IMR-90 (cell line): ENCODE results near the gene GBP7. TPM values are rescaled to one million over a fixed set of nuclear protein-coding genes. Genes with fewer than 3 reads are reported as not detected.

ENCODE experiments used
- ATAC-seq: fragments of 200-7000 bp; cut with Tn5 transposase; 2 replicates; pipeline ENCODE4 v1.9.1; 2020; ENCODE audit warnings: low read depth, mild to moderate bottlenecking, moderate library complexity
- Bru-seq: library from RNA; stranded (reverse); fragments of 400-500 nt; gene quantifications from one replicate; lab custom pipeline; 2021; lab: Mats Ljungman, UMichigan
- BruChase-seq, 2 experiments: library from RNA; stranded (reverse); fragments of 400-500 nt; gene quantifications; one replicate each; lab custom pipeline; 2021; lab: Mats Ljungman, UMichigan
- BruUV-seq: library from RNA; stranded (reverse); fragments of 400-500 nt; replicated peaks from 2 replicates; lab custom pipeline; 2021; lab: Mats Ljungman, UMichigan
- CTCF ChIA-PET: fragments of 300-600 bp; formaldehyde crosslinking; extraction: SDS; loops from one replicate; lab custom pipeline; 2021; ENCODE audit warnings: antibody characterized with exemption; lab: Yijun Ruan, JAX
- POLR2A ChIA-PET: fragments of 300-600 bp; sonication (Branson Sonifier 250); formaldehyde crosslinking; loops from one replicate; lab custom pipeline; 2022; ENCODE audit warnings: antibody characterized with exemption; ENCODE audit not compliant: unreplicated experiment; lab: Charles Lee
- DNase-seq: peaks from one replicate; pipeline ENCODE4 v3.0.0; 2013
- H2AFZ ChIP-seq: replicated peaks from 2 replicates; pipeline ENCODE3; 2013; ENCODE audit warnings: low read length, mild to moderate bottlenecking; ENCODE audit not compliant: poor library complexity
- H2AK5ac ChIP-seq: 2 replicates; pipeline ENCODE4 v1.6.1; 2013; ENCODE audit warnings: low read depth, low read length, inconsistent platforms
- H2AK9ac ChIP-seq: replicated peaks from 2 replicates; pipeline ENCODE3; 2013; ENCODE audit warnings: mild to moderate bottlenecking, low read depth, low read length, moderate library complexity; ENCODE audit not compliant: poor library complexity
- H2BK120ac ChIP-seq: 2 replicates; pipeline ENCODE4 v1.6.1; 2013; ENCODE audit warnings: low read depth, low read length, inconsistent platforms
- H2BK15ac ChIP-seq: 3 replicates; pipeline ENCODE4 v1.6.1; 2013; ENCODE audit warnings: low read depth, low read length, inconsistent platforms
- H2BK20ac ChIP-seq: 2 replicates; pipeline ENCODE4 v1.6.1; 2013; ENCODE audit warnings: low read depth, mild to moderate bottlenecking, inconsistent platforms, low read length, moderate library complexity
- H2BK5ac ChIP-seq: 2 replicates; pipeline ENCODE4 v1.6.1; 2013; ENCODE audit warnings: mild to moderate bottlenecking, low read depth, low read length, inconsistent platforms; ENCODE audit not compliant: poor library complexity, severe bottlenecking
- H3K14ac ChIP-seq: replicated peaks from 2 replicates; pipeline ENCODE4 v1.6.1; 2013; ENCODE audit warnings: low read depth, low read length, inconsistent platforms
- H3K18ac ChIP-seq: 2 replicates; pipeline ENCODE4 v1.6.1; 2013; ENCODE audit warnings: low read depth, low read length, control low read depth
- H3K23ac ChIP-seq: 2 replicates; pipeline ENCODE4 v1.6.1; 2013; ENCODE audit warnings: low read depth, low read length, inconsistent platforms
- H3K27ac ChIP-seq: 2 replicates; pipeline ENCODE4 v1.5.1; 2013; ENCODE audit warnings: mild to moderate bottlenecking, control low read depth, low read length; ENCODE audit not compliant: insufficient read depth
- H3K27me3 ChIP-seq: 2 replicates; pipeline ENCODE4 v1.6.1; 2013; ENCODE audit warnings: low read length; ENCODE audit not compliant: control insufficient read depth, insufficient read depth
- H3K36me3 ChIP-seq: 2 replicates; pipeline ENCODE4 v1.6.1; 2013; ENCODE audit warnings: low read length, mixed read lengths; ENCODE audit not compliant: control insufficient read depth, insufficient read depth
- H3K4ac ChIP-seq: 2 replicates; pipeline ENCODE4 v1.6.1; 2013; ENCODE audit warnings: low read depth, low read length, inconsistent platforms
- H3K4me1 ChIP-seq: 2 replicates; pipeline ENCODE4 v1.6.1; 2013; ENCODE audit warnings: low read length, mixed read lengths; ENCODE audit not compliant: control insufficient read depth, insufficient read depth
- H3K4me2 ChIP-seq: 2 replicates; pipeline ENCODE4 v1.6.1; 2013; ENCODE audit warnings: low read depth, mild to moderate bottlenecking, control low read depth, low read length, moderate library complexity
- H3K4me3 ChIP-seq: 2 replicates; pipeline ENCODE4 v1.5.1; 2013; ENCODE audit warnings: low read depth, mild to moderate bottlenecking, control low read depth, low read length, moderate library complexity; ENCODE audit not compliant: insufficient read depth
- H3K56ac ChIP-seq: 2 replicates; pipeline ENCODE4 v1.6.1; 2013; ENCODE audit warnings: low read length, inconsistent platforms; ENCODE audit not compliant: insufficient read depth; ENCODE audit errors: extremely low read depth
- H3K79me1 ChIP-seq, 2 experiments: 2 replicates each; pipeline ENCODE4 v1.6.1; 2013; ENCODE audit warnings: low read length in 2 of 2, inconsistent platforms in 1 of 2, low read depth in 1 of 2
- H3K9ac ChIP-seq: 2 replicates; pipeline ENCODE4 v1.6.1; 2013; ENCODE audit warnings: low read depth, low read length, control low read depth
- H3K9me1 ChIP-seq: 2 replicates; pipeline ENCODE4 v1.6.1; 2013; ENCODE audit warnings: low read length, inconsistent platforms; ENCODE audit not compliant: insufficient read depth
- H3K9me3 ChIP-seq: 2 replicates; pipeline ENCODE4 v1.6.1; 2013; ENCODE audit warnings: low read length; ENCODE audit not compliant: control insufficient read depth, insufficient read depth
- H4K20me1 ChIP-seq: 2 replicates; pipeline ENCODE4 v1.6.1; 2013; ENCODE audit warnings: low read length, inconsistent platforms; ENCODE audit not compliant: insufficient read depth
- H4K5ac ChIP-seq: 2 replicates; pipeline ENCODE4 v1.6.1; 2013; ENCODE audit warnings: mild to moderate bottlenecking, low read depth, low read length, control low read depth
- H4K8ac ChIP-seq, 2 experiments: 2 replicates each; pipeline ENCODE4 v1.6.1; 2013; ENCODE audit warnings: low read depth in 2 of 2, low read length in 2 of 2, control low read depth in 1 of 2, inconsistent platforms in 1 of 2
- H4K91ac ChIP-seq: 2 replicates; pipeline ENCODE4 v1.6.1; 2013; ENCODE audit warnings: low read depth, low read length, inconsistent platforms; ENCODE audit not compliant: insufficient read depth
- CEBPB ChIP-seq: IDR thresholded peaks from 2 replicates; pipeline ENCODE4 v1.6.1; 2012; ENCODE audit warnings: low read depth, low read length, improper control_type of control experiment
- CHD1 ChIP-seq: IDR thresholded peaks from 2 replicates; pipeline ENCODE4 v1.6.1; 2012; ENCODE audit warnings: low read depth, low read length, improper control_type of control experiment
- MAZ ChIP-seq: IDR thresholded peaks from 2 replicates; pipeline ENCODE4 v1.6.1; 2012; ENCODE audit warnings: low read depth, mild to moderate bottlenecking, low read length, improper control_type of control experiment, moderate library complexity, borderline replicate concordance
- POLR2A ChIP-seq: IDR thresholded peaks from 2 replicates; pipeline ENCODE4 v1.6.1; 2012; ENCODE audit warnings: mild to moderate bottlenecking, low read depth, low read length
- RCOR1 ChIP-seq: IDR thresholded peaks from 2 replicates; pipeline ENCODE4 v1.6.1; 2012; ENCODE audit warnings: mild to moderate bottlenecking, low read length, improper control_type of control experiment; ENCODE audit not compliant: insufficient replicate concordance
- RFX5 ChIP-seq: IDR thresholded peaks from 2 replicates; pipeline ENCODE4 v1.8.0; 2012; ENCODE audit warnings: low read depth, mild to moderate bottlenecking, low read length, moderate library complexity
- SMC3 ChIP-seq: fragments of 150-350 bp; IDR thresholded peaks from 2 replicates; pipeline ENCODE4 v1.6.1; 2016; ENCODE audit warnings: low read depth, mild to moderate bottlenecking, antibody characterized with exemption, low read length, moderate library complexity
- dilution Hi-C: fragments of 300-500 bp; cut with HindIII; formaldehyde crosslinking; loops from one replicate; pipeline ENCODE4 v1.14.3; 2018; ENCODE audit warnings: low sequenced_read_pairs; ENCODE audit not compliant: unreplicated experiment
- in situ Hi-C: fragments of 300-500 bp; cut with MboI; formaldehyde crosslinking; loops from 3 replicates; pipeline ENCODE4 v1.14.3; 2019; ENCODE audit warnings: low sequenced_read_pairs, inconsistent platforms, mixed read lengths
- intact Hi-C: fragments of 100-400 bp; cut with micrococcal nuclease; formaldehyde crosslinking; loops from 2 replicates; pipeline ENCODE4 v1.10.0; 2022
- long read RNA-seq: library from polyadenylated mRNA; unstranded; transcript quantifications from one replicate; pipeline ENCODE4 v2.0.0, GENCODE V29; 2021; ENCODE audit not compliant: unreplicated experiment
- polyA plus RNA-seq, 3 experiments: library from polyadenylated mRNA; depleted of rRNA; stranded (reverse); fragments of >200 nt; gene quantifications; 2 replicates each; pipeline ENCODE4 v1.2.3, GENCODE V29; 2012; ENCODE audit warnings: low replicate concordance in 1 of 3
- total RNA-seq: library from RNA; depleted of rRNA; stranded (reverse); fragments of >200 nt; gene quantifications from 2 replicates; pipeline ENCODE4 v1.2.3, GENCODE V29; 2012; rRNA removed
- TF ChIP-seq, protein P1 (sequence below): fragments of 150-350 bp; IDR thresholded peaks from 2 replicates; pipeline ENCODE4 v1.6.1; 2016; ENCODE audit warnings: low read depth, mild to moderate bottlenecking, low read length, moderate library complexity, borderline replicate concordance
- TF ChIP-seq, protein P2 (sequence below): conservative IDR thresholded peaks from 2 replicates; pipeline ENCODE4 v1.5.1; 2012; ENCODE audit warnings: mild to moderate bottlenecking, low read depth, low read length, improper control_type of control experiment

GBP7 gene
- total RNA-seq (not detected in 2 replicates), polyA plus RNA-seq (2012; rRNA removed) (not detected in 2 replicates), Bru-seq, nascent RNA (not detected), BruChase-seq, experiment 1, labeled RNA remaining after a 6-hour chase (not detected), BruChase-seq, experiment 2, labeled RNA remaining after a 2-hour chase (not detected)
- polyA plus RNA-seq (2012; cell fraction: cytosol; rRNA removed): not detected in 2 replicates
- not detected in 2 replicates for polyA plus RNA-seq (2012; cell fraction: nucleus; rRNA removed; ENCODE audit: low replicate concordance)
- long read RNA-seq: 0 reads

DNA sequence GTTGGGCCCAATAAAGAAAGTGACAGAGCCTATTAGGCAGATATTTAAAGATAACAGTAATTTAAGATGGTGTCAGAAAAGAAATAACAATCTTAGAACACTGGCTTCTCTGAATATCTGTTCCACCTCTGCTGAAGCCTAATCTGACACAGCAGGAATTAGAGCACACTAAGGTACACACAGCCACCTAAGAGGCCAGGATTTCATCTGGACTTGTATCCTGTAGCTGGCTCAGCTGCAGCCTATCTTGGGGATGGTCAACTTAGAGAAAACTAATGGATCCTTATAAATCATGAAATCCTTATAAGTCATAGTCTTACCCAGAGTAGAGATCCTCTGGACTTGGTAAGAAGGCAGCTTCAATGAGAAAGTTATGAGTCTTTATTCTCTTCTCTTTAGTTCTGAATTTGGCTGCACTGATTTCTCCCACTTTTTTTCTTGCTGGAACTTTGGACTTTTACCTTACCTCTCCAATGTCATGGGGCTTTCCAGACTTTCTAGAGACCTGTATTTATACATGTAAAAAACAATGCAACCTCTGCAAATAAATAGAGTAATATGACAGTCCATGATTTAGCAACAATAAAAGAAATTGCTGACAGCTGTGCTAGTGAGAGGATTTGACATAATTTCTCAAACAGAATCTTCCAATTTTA, at the start of gene GBP7:
TSS of gene GBP7 (minus strand) at position 403 of the 656 bp plus-strand sequence. CDS start 4,068 bp downstream, outside the sequence.
- dilution Hi-C loops: no loop called here
- H2BK15ac ChIP-seq: no peak within 1 kb of the TSS
- no peaks in the 10 kb centered on the region for H3K4me1 ChIP-seq
- H2BK120ac ChIP-seq: no peak within 1 kb of the TSS
- no peak within 1 kb of the TSS for H3K4ac ChIP-seq
- no peak for ATAC-seq
- H3K9me3 ChIP-seq: no peaks in the 10 kb centered on the region
- TF ChIP-seq SMC3 (no peak), POLR2A (no peak), CHD1 (no peak), RCOR1 (no peak), RFX5 (no peak), CEBPB (no peak), MAZ (no peak)
- TF ChIP-seq, protein P1, sequence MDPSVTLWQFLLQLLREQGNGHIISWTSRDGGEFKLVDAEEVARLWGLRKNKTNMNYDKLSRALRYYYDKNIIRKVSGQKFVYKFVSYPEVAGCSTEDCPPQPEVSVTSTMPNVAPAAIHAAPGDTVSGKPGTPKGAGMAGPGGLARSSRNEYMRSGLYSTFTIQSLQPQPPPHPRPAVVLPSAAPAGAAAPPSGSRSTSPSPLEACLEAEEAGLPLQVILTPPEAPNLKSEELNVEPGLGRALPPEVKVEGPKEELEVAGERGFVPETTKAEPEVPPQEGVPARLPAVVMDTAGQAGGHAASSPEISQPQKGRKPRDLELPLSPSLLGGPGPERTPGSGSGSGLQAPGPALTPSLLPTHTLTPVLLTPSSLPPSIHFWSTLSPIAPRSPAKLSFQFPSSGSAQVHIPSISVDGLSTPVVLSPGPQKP: no peak
- TF ChIP-seq, protein P2, sequence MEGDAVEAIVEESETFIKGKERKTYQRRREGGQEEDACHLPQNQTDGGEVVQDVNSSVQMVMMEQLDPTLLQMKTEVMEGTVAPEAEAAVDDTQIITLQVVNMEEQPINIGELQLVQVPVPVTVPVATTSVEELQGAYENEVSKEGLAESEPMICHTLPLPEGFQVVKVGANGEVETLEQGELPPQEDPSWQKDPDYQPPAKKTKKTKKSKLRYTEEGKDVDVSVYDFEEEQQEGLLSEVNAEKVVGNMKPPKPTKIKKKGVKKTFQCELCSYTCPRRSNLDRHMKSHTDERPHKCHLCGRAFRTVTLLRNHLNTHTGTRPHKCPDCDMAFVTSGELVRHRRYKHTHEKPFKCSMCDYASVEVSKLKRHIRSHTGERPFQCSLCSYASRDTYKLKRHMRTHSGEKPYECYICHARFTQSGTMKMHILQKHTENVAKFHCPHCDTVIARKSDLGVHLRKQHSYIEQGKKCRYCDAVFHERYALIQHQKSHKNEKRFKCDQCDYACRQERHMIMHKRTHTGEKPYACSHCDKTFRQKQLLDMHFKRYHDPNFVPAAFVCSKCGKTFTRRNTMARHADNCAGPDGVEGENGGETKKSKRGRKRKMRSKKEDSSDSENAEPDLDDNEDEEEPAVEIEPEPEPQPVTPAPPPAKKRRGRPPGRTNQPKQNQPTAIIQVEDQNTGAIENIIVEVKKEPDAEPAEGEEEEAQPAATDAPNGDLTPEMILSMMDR: no peak
- no TSS peak for BruUV-seq
- DNase-seq: no peak
- H3K18ac ChIP-seq: no peak within 1 kb of the TSS
- no peak within 1 kb of the TSS for H4K91ac ChIP-seq
- no peaks in the 10 kb centered on the region for H3K36me3 ChIP-seq
- H3K9me1 ChIP-seq: no peaks in the 10 kb centered on the region
- H2AK9ac ChIP-seq: no peak within 1 kb of the TSS
- no peak within 1 kb of the TSS for H3K27ac ChIP-seq
- no peak within 1 kb of the TSS for H2AFZ ChIP-seq
- no peak within 1 kb of the TSS for H2BK20ac ChIP-seq
- ChIA-PET CTCF (interaction anchor here (0.6 kb wide), 1 partner anchor 39 kb away, joined by 4 read pairs; no protein-coding TSS in a partner anchor), POLR2A (no interaction called here)
- H2AK5ac ChIP-seq: no peak within 1 kb of the TSS
- no peak within 1 kb of the TSS for H3K56ac ChIP-seq
- in situ Hi-C loops: no loop called here
- no peaks in the 10 kb centered on the region for H4K20me1 ChIP-seq
- H3K23ac ChIP-seq: no peak within 1 kb of the TSS
- no peak within 1 kb of the TSS for H4K8ac ChIP-seq
- no peak within 1 kb of the TSS for H3K4me2 ChIP-seq
- no peak within 1 kb of the TSS for H3K4me3 ChIP-seq
- H3K9ac ChIP-seq: no peak within 1 kb of the TSS
- intact Hi-C loops: no loop called here
- H3K14ac ChIP-seq: no peak within 1 kb of the TSS
- H3K79me1 ChIP-seq: no peaks in the 10 kb centered on the region
- H3K27me3 ChIP-seq: no peaks in the 10 kb centered on the region
- no peak within 1 kb of the TSS for H4K5ac ChIP-seq
- no peak within 1 kb of the TSS for H2BK5ac ChIP-seq
